ENCODE data around the gene SLC6A19. TPM values are rescaled to one million over a fixed set of nuclear protein-coding genes. Genes with fewer than 3 reads are reported as not detected.

Gene SLC6A19
- total and polyA plus RNA-seq, 9 of the 15 experiments (the other 6 are each of a cell fraction or from before 2014, with no cell fraction given) = 0.03 to 1.6 (median 0.59) TPM

DNA sequence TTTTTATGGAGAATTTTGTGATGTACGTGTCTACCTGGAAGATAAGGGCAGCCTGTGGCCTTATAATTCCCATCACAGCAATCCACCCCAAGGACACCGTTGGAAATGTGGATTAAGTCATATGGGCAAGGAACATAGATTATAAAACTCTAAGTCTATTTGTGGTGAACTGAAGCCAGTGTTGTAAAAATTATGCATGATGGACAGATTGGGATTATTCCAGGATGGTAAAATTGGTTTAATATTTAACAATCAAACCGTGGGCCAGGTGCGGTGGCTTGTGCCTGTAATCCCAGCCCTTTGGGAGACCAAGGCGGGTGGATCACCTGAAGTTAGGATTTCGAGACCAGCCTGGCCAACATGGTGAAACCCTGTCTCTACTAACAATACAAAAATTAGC is 12.9 kb upstream of the SLC6A19 start:
- in situ Hi-C loops (cut with MboI) = no loop called here
- CTCF ChIA-PET (ENCODE audit: low intra/inter-chr PET ratio) = no interaction called here
- intact Hi-C loops (cut with micrococcal nuclease) = no loop called here
- ATAC-seq = no peak
- FAIRE-seq = no peak
- WGBS (ENCODE audit: insufficient coverage, low coverage, missing lambda C conversion rate) = 52% methylated on average over 6 of the region's 6 CpGs
- Histone ChIP-seq H3K9me3 (replicated peaks; ENCODE audit: control insufficient read depth, insufficient read depth, low read depth, low read length) (no peaks in the 10 kb centered on the region), H3K27me3 (ENCODE audit: control insufficient read depth in 2 of 2, insufficient read depth in 2 of 2, low read length in 2 of 2) (no peaks in the 10 kb centered on the region; a peak in 1 of 5 replicates), H3K4me3 (no peak overlapping the region), H2AFZ (ENCODE audit: low read depth, low read length) (no peak overlapping the region), H3K9me1 (ENCODE audit: control insufficient read depth, insufficient read depth, low read length) (no peaks in the 10 kb centered on the region), H3K9ac (ENCODE audit: insufficient read depth in 1 of 2, low read depth in 2 of 2, low read length in 2 of 2) (no peak overlapping the region), H3K36me3 (ENCODE audit: control insufficient read depth, insufficient read depth, low read length) (no peaks in the 10 kb centered on the region), H3K27ac (ENCODE audit: extremely low read depth, low read depth, low read length) (no peak overlapping the region), H3K4me1 (replicated peaks in 1 of 2; ENCODE audit: control insufficient read depth in 2 of 2, insufficient read depth in 2 of 2, low read length in 2 of 2) (peaks cover 56 to 69% of the 10 kb centered on the region in 2 experiments), H3K79me2 (ENCODE audit: control insufficient read depth, insufficient read depth, low read length) (no peaks in the 10 kb centered on the region), H4K20me1 (replicated peaks; ENCODE audit: control insufficient read depth, insufficient read depth, low read length) (no peaks in the 10 kb centered on the region), H3K4me2 (ENCODE audit: insufficient read depth, low read length) (no peak overlapping the region)
- BruUV-seq (replicated peaks) = no TSS peak
- DNase-seq (ENCODE audit: extremely low read depth in 1 of 4, low spot score in 3 of 4) = no peak
- POLR2A ChIA-PET = no interaction called here
- TF ChIP-seq SREBF1 (IDR thresholded peaks at IDR 0.05; ENCODE audit: borderline replicate concordance, low read depth, low read length) (no peak), ZNF785 (CRISPR knock-in tag; IDR thresholded peaks at IDR 0.05) (no peak), CBX3 (IDR thresholded peaks at IDR 0.05; ENCODE audit: borderline replicate concordance in 1 of 2, low read length in 2 of 2) (no peak), ZNF124 (CRISPR knock-in tag; IDR thresholded peaks at IDR 0.05) (no peak), CCNT2 (IDR thresholded peaks at IDR 0.05; ENCODE audit: borderline replicate concordance, extremely low read depth, insufficient read length, low read depth, low read length) (no peak), PRMT5 (CRISPR knock-in tag; IDR thresholded peaks at IDR 0.05) (no peak), TRIM24 (IDR thresholded peaks at IDR 0.05) (no peak), DPF2 (IDR thresholded peaks at IDR 0.05) (no peak), MEF2A (IDR thresholded peaks at IDR 0.05; ENCODE audit: control insufficient read depth, low read depth, low read length) (no peak), CXXC5 (CRISPR knock-in tag; IDR thresholded peaks at IDR 0.05) (no peak), KDM2B (CRISPR knock-in tag; IDR thresholded peaks at IDR 0.05) (no peak)
- TF ChIP-seq, protein P1, sequence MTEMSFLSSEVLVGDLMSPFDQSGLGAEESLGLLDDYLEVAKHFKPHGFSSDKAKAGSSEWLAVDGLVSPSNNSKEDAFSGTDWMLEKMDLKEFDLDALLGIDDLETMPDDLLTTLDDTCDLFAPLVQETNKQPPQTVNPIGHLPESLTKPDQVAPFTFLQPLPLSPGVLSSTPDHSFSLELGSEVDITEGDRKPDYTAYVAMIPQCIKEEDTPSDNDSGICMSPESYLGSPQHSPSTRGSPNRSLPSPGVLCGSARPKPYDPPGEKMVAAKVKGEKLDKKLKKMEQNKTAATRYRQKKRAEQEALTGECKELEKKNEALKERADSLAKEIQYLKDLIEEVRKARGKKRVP (CRISPR knock-in tag; IDR thresholded peaks at IDR 0.05) = no peak
- TF ChIP-seq, protein P2, sequence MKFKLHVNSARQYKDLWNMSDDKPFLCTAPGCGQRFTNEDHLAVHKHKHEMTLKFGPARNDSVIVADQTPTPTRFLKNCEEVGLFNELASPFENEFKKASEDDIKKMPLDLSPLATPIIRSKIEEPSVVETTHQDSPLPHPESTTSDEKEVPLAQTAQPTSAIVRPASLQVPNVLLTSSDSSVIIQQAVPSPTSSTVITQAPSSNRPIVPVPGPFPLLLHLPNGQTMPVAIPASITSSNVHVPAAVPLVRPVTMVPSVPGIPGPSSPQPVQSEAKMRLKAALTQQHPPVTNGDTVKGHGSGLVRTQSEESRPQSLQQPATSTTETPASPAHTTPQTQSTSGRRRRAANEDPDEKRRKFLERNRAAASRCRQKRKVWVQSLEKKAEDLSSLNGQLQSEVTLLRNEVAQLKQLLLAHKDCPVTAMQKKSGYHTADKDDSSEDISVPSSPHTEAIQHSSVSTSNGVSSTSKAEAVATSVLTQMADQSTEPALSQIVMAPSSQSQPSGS (CRISPR knock-in tag; IDR thresholded peaks at IDR 0.05) = no peak
- TF ChIP-seq, protein P3, sequence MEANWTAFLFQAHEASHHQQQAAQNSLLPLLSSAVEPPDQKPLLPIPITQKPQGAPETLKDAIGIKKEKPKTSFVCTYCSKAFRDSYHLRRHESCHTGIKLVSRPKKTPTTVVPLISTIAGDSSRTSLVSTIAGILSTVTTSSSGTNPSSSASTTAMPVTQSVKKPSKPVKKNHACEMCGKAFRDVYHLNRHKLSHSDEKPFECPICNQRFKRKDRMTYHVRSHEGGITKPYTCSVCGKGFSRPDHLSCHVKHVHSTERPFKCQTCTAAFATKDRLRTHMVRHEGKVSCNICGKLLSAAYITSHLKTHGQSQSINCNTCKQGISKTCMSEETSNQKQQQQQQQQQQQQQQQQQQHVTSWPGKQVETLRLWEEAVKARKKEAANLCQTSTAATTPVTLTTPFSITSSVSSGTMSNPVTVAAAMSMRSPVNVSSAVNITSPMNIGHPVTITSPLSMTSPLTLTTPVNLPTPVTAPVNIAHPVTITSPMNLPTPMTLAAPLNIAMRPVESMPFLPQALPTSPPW (CRISPR knock-in tag; IDR thresholded peaks at IDR 0.05) = no peak
- TF ChIP-seq, protein P4, sequence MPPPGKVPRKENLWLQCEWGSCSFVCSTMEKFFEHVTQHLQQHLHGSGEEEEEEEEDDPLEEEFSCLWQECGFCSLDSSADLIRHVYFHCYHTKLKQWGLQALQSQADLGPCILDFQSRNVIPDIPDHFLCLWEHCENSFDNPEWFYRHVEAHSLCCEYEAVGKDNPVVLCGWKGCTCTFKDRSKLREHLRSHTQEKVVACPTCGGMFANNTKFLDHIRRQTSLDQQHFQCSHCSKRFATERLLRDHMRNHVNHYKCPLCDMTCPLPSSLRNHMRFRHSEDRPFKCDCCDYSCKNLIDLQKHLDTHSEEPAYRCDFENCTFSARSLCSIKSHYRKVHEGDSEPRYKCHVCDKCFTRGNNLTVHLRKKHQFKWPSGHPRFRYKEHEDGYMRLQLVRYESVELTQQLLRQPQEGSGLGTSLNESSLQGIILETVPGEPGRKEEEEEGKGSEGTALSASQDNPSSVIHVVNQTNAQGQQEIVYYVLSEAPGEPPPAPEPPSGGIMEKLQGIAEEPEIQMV (tag; conservative IDR thresholded peaks at IDR 0.05; ENCODE audit: low read depth) = no peak

All from K562 (cell line).